HL-60 (cell line): ENCODE data around the gene AP2B1.

ENCODE experiments used
- CTCF ChIP-seq: IDR thresholded peaks from one replicate; pipeline ENCODE4 v1.5.1; 2011; ENCODE audit warnings: low read length, control low read depth, inconsistent platforms; ENCODE audit not compliant: insufficient read depth
- GABPA ChIP-seq: IDR thresholded peaks from 2 replicates; pipeline ENCODE4 v1.6.1; 2012; ENCODE audit warnings: low read depth
- POLR2AphosphoS5 ChIP-seq: IDR thresholded peaks from 2 replicates; pipeline ENCODE4 v1.6.1; 2012; ENCODE audit warnings: low read depth

GRCh38 chr17:35752945-35753764 is 166.0 kb downstream of the AP2B1 start, which contains the start of gene GAS2L2:
- TF ChIP-seq CTCF, result no peak
- no peak for TF ChIP-seq GABPA
- TF ChIP-seq POLR2AphosphoS5, result no peak
